CD14-positive monocyte (primary cell): ENCODE data around the gene PUSL1. TPM values are rescaled to one million over a fixed set of nuclear protein-coding genes. Genes with fewer than 3 reads are reported as not detected.

Source experiments
- DNase-seq, 3 donors: peaks; one replicate each; pipeline ENCODE4 v3.0.0-alpha.2; 2011 to 2022
- H2AFZ ChIP-seq: 2 replicates; pipeline ENCODE4 v1.6.0; 2012; ENCODE audit warnings: mild to moderate bottlenecking, low read depth, low read length, inconsistent platforms; ENCODE audit not compliant: insufficient read depth, poor library complexity, severe bottlenecking
- H3K27ac ChIP-seq, 2 donors: 1 replicate in 1 of 2; 2 replicates in 1 of 2; pipeline ENCODE4 v1.5.1; 2012 to 2013; ENCODE audit warnings: low read length in 2 of 2, control low read depth in 1 of 2, inconsistent platforms in 1 of 2, low read depth in 1 of 2, mild to moderate bottlenecking in 1 of 2
- H3K27me3 ChIP-seq, 2 donors: one replicate each; pipeline versions ENCODE4 v1.6.0 to v1.6.1; 2011 to 2013; ENCODE audit warnings: low read length in 2 of 2; ENCODE audit not compliant: control insufficient read depth in 2 of 2, insufficient read depth in 2 of 2
- H3K36me3 ChIP-seq, 2 donors: replicated peaks in 1 of 2; 1 replicate in 1 of 2; 2 replicates in 1 of 2; pipeline versions ENCODE4 v1.5.1 to v1.6.1; 2012 to 2013; ENCODE audit warnings: low read length in 2 of 2, control low read depth in 1 of 2, inconsistent platforms in 1 of 2, mild to moderate bottlenecking in 1 of 2; ENCODE audit not compliant: insufficient read depth in 2 of 2, control insufficient read depth in 1 of 2
- H3K4me1 ChIP-seq, 2 donors: 1 replicate in 1 of 2; 2 replicates in 1 of 2; pipeline versions ENCODE4 v1.5.1 to v1.6.1; 2012 to 2013; ENCODE audit warnings: low read length in 2 of 2, control low read depth in 1 of 2, inconsistent platforms in 1 of 2, mild to moderate bottlenecking in 1 of 2, moderate library complexity in 1 of 2; ENCODE audit not compliant: insufficient read depth in 2 of 2, control insufficient read depth in 1 of 2
- H3K4me2 ChIP-seq: replicated peaks from 2 replicates; pipeline ENCODE3; 2012; ENCODE audit warnings: low read length, moderate library complexity, mild to moderate bottlenecking; ENCODE audit not compliant: poor library complexity, severe bottlenecking; ENCODE audit errors: extremely low read depth
- H3K4me3 ChIP-seq, 3 experiments: fragments of 200-600 bp in 1 of 3; sonication (generic) in 1 of 3; replicated peaks in 1 of 3; 1 replicate in 2 of 3; 2 replicates in 1 of 3; pipeline ENCODE4 v1.5.1; 2011 to 2013; ENCODE audit warnings: low read length in 3 of 3, mild to moderate bottlenecking in 3 of 3, control low read depth in 2 of 3, low read depth in 2 of 3, inconsistent platforms in 1 of 3, moderate library complexity in 1 of 3
- H3K79me2 ChIP-seq: 2 replicates; pipeline ENCODE4 v1.6.0; 2012; ENCODE audit warnings: mild to moderate bottlenecking, control low read depth, inconsistent platforms, low read length, moderate library complexity; ENCODE audit not compliant: insufficient read depth
- H3K9ac ChIP-seq: 2 replicates; pipeline ENCODE4 v1.6.0; 2017; ENCODE audit warnings: low read length, mild to moderate bottlenecking; ENCODE audit not compliant: insufficient read depth, poor library complexity, severe bottlenecking
- H3K9me3 ChIP-seq, 2 donors: replicated peaks in 1 of 2; 1 replicate in 1 of 2; 2 replicates in 1 of 2; pipeline versions ENCODE4 v1.5.1 to v1.6.1; 2012 to 2013; ENCODE audit warnings: low read length in 2 of 2, control low read depth in 1 of 2; ENCODE audit not compliant: control insufficient read depth in 1 of 2, insufficient read depth in 1 of 2
- H4K20me1 ChIP-seq: 2 replicates; pipeline ENCODE4 v1.6.0; 2012; ENCODE audit warnings: mild to moderate bottlenecking, low read length, control low read depth, moderate library complexity; ENCODE audit not compliant: insufficient read depth
- H3K27ac Mint-ChIP-seq, 7 donors: one replicate each; pipeline ENCODE4 v1.8.0; 2020; ENCODE audit warnings: mild to moderate bottlenecking in 7 of 7, mixed read lengths in 7 of 7, moderate library complexity in 6 of 7, inconsistent platforms in 2 of 7
- H3K27me3 Mint-ChIP-seq, 3 donors: one replicate each; pipeline ENCODE4 v1.8.0; 2021 to 2022; ENCODE audit warnings: low read depth in 3 of 3, mild to moderate bottlenecking in 3 of 3, mixed read lengths in 3 of 3, moderate library complexity in 3 of 3, inconsistent platforms in 1 of 3
- H3K36me3 Mint-ChIP-seq, 2 donors: one replicate each; pipeline ENCODE4 v1.8.0; 2020; ENCODE audit warnings: mixed read lengths in 2 of 2, inconsistent platforms in 1 of 2, mild to moderate bottlenecking in 1 of 2
- H3K4me1 Mint-ChIP-seq: one replicate; pipeline ENCODE4 v1.8.0; 2020; ENCODE audit warnings: mild to moderate bottlenecking, mixed read lengths
- H3K4me3 Mint-ChIP-seq, 2 donors: one replicate each; pipeline ENCODE4 v1.8.0; 2020; ENCODE audit warnings: mild to moderate bottlenecking in 2 of 2, mixed read lengths in 2 of 2, moderate library complexity in 1 of 2
- H3K9me3 Mint-ChIP-seq, 7 donors: one replicate each; pipeline ENCODE4 v1.8.0; 2020 to 2022; ENCODE audit warnings: mixed read lengths in 7 of 7, mild to moderate bottlenecking in 6 of 7, moderate library complexity in 6 of 7, inconsistent platforms in 2 of 7
- WGBS: methylation state at CpG from one replicate; pipeline ENCODE4 v1.1.5; 2013; ENCODE audit warnings: missing lambda C conversion rate; ENCODE audit not compliant: insufficient coverage; 5-methylcytosine and 5-hydroxymethylcytosine counted together
- intact Hi-C, 2 donors: fragments of 100-400 bp; cut with micrococcal nuclease; formaldehyde crosslinking; loops; one replicate each; pipeline versions ENCODE4 v1.15.0 to v1.15.1; 2023
- polyA plus RNA-seq, 3 donors: library from polyadenylated mRNA; depleted of rRNA in 1 of 3; unstranded in 2 of 3; stranded (reverse) in 1 of 3; fragments of 300-500 nt in 2 of 3; fragments of >200 nt in 1 of 3; fragmentation: Illumina TruSeq in 2 of 3; gene quantifications; 1 replicate in 2 of 3; 2 replicates in 1 of 3; pipeline ENCODE4 v1.2.3, GENCODE V29; 2012 to 2021
- small RNA-seq: library from RNA; depleted of rRNA; stranded (forward); fragments of <200 nt; gene quantifications from one replicate; pipeline ENCODE3, GENCODE V24; 2012; ENCODE audit warnings: low read depth; ENCODE audit not compliant: insufficient read length
- TF ChIP-seq, protein P1 (sequence below): fragments of 200-600 bp; IDR thresholded peaks from one replicate; pipeline ENCODE4 v1.8.0; 2022; ENCODE audit warnings: antibody characterized with exemption, mild to moderate bottlenecking

PUSL1 gene
- polyA plus RNA-seq, 3 donors = 13.8 to 27.4 (median 14.8) TPM

DNA sequence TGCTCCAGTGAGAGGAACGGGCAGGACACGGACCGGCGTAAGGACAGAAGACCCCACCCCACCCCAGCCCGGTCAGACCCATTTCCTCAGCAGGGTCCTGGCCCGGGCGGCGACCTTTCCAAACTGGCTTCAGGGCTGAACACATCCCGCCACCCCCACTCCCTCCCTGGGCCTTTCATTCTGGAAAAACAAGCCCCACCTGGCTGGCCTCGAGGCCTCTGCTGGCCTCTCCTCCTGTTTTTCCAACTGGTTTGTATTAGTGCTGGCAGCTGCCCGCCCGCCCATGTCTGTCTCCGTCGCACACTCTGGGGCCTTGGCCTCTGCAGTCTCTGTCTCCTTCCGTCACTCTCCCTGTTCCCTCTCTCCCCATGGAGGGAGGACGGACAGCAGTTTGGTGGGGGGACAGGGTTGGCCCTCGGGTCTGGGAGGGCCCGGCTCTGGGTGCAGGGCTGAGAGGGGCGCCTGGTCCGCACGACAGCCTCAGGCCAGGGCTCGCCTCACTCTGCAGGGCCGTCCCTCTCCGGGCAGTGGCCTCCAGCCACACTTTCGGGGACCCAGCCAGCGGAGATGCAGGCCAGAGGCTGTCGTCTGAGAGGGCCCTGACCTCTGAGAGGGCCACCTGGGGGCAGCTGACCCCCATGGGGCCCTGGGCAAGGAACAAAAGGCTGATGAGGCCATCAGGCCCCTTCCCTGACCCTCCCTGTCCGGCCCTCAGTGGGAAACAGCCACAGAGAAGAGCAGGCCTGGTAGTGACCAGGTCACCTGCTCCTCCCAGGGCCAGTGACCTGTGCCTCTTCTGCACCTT is 51.5 kb downstream of the PUSL1 start:
- TF ChIP-seq, protein P1, sequence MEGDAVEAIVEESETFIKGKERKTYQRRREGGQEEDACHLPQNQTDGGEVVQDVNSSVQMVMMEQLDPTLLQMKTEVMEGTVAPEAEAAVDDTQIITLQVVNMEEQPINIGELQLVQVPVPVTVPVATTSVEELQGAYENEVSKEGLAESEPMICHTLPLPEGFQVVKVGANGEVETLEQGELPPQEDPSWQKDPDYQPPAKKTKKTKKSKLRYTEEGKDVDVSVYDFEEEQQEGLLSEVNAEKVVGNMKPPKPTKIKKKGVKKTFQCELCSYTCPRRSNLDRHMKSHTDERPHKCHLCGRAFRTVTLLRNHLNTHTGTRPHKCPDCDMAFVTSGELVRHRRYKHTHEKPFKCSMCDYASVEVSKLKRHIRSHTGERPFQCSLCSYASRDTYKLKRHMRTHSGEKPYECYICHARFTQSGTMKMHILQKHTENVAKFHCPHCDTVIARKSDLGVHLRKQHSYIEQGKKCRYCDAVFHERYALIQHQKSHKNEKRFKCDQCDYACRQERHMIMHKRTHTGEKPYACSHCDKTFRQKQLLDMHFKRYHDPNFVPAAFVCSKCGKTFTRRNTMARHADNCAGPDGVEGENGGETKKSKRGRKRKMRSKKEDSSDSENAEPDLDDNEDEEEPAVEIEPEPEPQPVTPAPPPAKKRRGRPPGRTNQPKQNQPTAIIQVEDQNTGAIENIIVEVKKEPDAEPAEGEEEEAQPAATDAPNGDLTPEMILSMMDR = no peak
- H3K9ac ChIP-seq = no peak overlapping the region
- Mint-ChIP-seq H3K27me3 (peaks cover 55 to 90% (median 65%) of the 10 kb centered on the region in 3 donors), H3K9me3 (peaks cover 0 to 5% (median 2%) of the 10 kb centered on the region in 7 donors), H3K36me3 (no peaks in the 10 kb centered on the region), H3K4me3 (peak overlapping the region in 1 of 2 donors; percentile 62), H3K27ac (no peak overlapping the region), H3K4me1 (peaks cover 5% of the 10 kb centered on the region)
- no peaks in the 10 kb centered on the region for H3K36me3 ChIP-seq
- H3K9me3 ChIP-seq = no peaks in the 10 kb centered on the region
- no peak for DNase-seq
- H3K27me3 ChIP-seq = peaks cover 0 to 58% of the 10 kb centered on the region in 2 donors
- H4K20me1 ChIP-seq = no peaks in the 10 kb centered on the region
- no peaks in the 10 kb centered on the region for H3K79me2 ChIP-seq
- H2AFZ ChIP-seq = no peak overlapping the region
- intact Hi-C loops = no loop called here
- H3K4me3 ChIP-seq = no peak overlapping the region
- no peak overlapping the region for H3K27ac ChIP-seq
- WGBS = 79% methylated on average over 20 of the region's 28 CpGs
- no peak overlapping the region for H3K4me2 ChIP-seq
- H3K4me1 ChIP-seq = no peaks in the 10 kb centered on the region

DNA sequence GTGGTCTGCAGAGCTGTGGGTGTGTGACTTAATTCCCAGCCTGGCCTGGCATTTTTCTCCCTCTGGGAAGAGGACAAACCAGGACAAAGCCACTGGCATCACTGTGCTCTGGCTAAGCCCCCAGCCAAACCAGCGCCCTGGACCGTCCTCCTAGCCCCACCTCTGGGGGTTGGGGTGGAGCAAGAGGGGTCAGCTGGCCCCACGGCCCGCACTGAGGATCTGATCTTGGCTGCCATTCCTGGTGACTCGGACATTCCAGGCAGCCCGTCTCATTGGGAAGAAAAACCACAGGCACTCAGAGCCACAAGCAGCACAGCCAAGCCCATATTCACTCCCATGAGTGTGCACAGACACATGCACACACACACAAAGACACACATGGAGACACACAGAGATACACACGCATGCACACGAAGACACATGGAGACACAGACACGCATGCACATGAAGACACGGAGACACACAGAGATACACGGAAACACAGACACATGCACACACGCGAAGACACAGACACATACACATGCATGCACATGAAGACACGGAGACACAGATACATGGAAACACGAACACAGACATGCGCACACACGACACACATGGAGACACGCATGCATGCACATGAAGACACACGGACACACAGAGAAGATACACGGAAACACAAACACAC is 52.2 kb downstream of the PUSL1 start:
- Histone ChIP-seq H3K79me2 (no peaks in the 10 kb centered on the region), H2AFZ (no peak overlapping the region), H3K4me2 (no peak overlapping the region), H3K36me3 (no peaks in the 10 kb centered on the region), H4K20me1 (no peaks in the 10 kb centered on the region), H3K27ac (no peak overlapping the region), H3K9me3 (no peaks in the 10 kb centered on the region), H3K9ac (no peak overlapping the region), H3K4me3 (no peak overlapping the region), H3K4me1 (no peaks in the 10 kb centered on the region), H3K27me3 (peaks cover 0 to 58% of the 10 kb centered on the region in 2 donors)
- H3K9me3 Mint-ChIP-seq = peaks cover 0 to 5% (median 2%) of the 10 kb centered on the region in 7 donors
- H3K27ac Mint-ChIP-seq = no peak overlapping the region
- 81% methylated on average over 19 of the region's 20 CpGs for WGBS
- peaks cover 5% of the 10 kb centered on the region for H3K4me1 Mint-ChIP-seq
- TF ChIP-seq, protein P1 = no peak
- H3K4me3 Mint-ChIP-seq = peak overlapping the region in 1 of 2 donors; percentile 54
- intact Hi-C loops = no loop called here
- H3K27me3 Mint-ChIP-seq = peaks cover 55 to 84% (median 65%) of the 10 kb centered on the region in 3 donors
- H3K36me3 Mint-ChIP-seq = no peaks in the 10 kb centered on the region
- no peak for DNase-seq

Small RNA genes lying within 50 kb of the gene (small RNA-seq; reads per million reads assigned to genes)
- gene MIR6726 = not detected

Other genes with a start within 250 kb of the PUSL1 start
- not detected for gene RNF223, start 234.3 kb upstream of the PUSL1 start, polyA plus RNA-seq
- 10 to 100 TPM in 1 of 3 donors, 1 to 10 TPM in 2; 3.0 to 18.8 (median 3.3) TPM for gene C1orf159, start 192.5 kb upstream of the PUSL1 start, polyA plus RNA-seq
- gene TTLL10, start 134.7 kb upstream of the PUSL1 start, polyA plus RNA-seq = under 1 TPM in 1 of 3 donors, not detected in 2; 0.06 TPM
- not detected for gene TNFRSF18, start 102.0 kb upstream of the PUSL1 start, polyA plus RNA-seq
- under 1 TPM in 1 of 3 donors, not detected in 2; 0.05 TPM for gene TNFRSF4, start 94.4 kb upstream of the PUSL1 start, polyA plus RNA-seq
- gene SDF4, start 76.6 kb upstream of the PUSL1 start, polyA plus RNA-seq = 10 to 100 TPM; 81.7 to 98.9 (median 89.0) TPM
- 1 to 10 TPM; 1.9 to 8.8 (median 7.2) TPM for gene B3GALT6, start 76.4 kb upstream of the PUSL1 start, polyA plus RNA-seq
- gene C1QTNF12, start 61.9 kb upstream of the PUSL1 start, polyA plus RNA-seq = 1 to 10 TPM in 1 of 3 donors, not detected in 2; 1.1 TPM
- gene UBE2J2, start 34.7 kb upstream of the PUSL1 start, polyA plus RNA-seq = 10 to 100 TPM; 36.5 to 83.2 (median 72.1) TPM
- gene SCNN1D, start 28.2 kb upstream of the PUSL1 start, polyA plus RNA-seq = 1 to 10 TPM in 1 of 3 donors, not detected in 2; 6.0 TPM
- gene ACAP3, start 667 bp upstream of the PUSL1 start, polyA plus RNA-seq = 100 to 1,000 TPM in 1 of 3 donors, 1 to 10 TPM in 2; 3.5 to 132 (median 4.0) TPM
- gene INTS11, start 16.1 kb downstream of the PUSL1 start, polyA plus RNA-seq = 100 to 1,000 TPM in 1 of 3 donors, 10 to 100 TPM in 2; 46.2 to 154 (median 49.6) TPM
- 1 to 10 TPM; 6.4 to 7.7 (median 7.4) TPM for gene CPTP, start 16.2 kb downstream of the PUSL1 start, polyA plus RNA-seq
- gene TAS1R3, start 22.7 kb downstream of the PUSL1 start, polyA plus RNA-seq = under 1 TPM in 1 of 3 donors, not detected in 2; 0.45 TPM
- gene DVL1, start 40.8 kb downstream of the PUSL1 start, polyA plus RNA-seq = 10 to 100 TPM in 1 of 3 donors, under 1 TPM in 2; 0.41 to 29.8 (median 0.55) TPM
- not detected for gene MXRA8, start 50.0 kb downstream of the PUSL1 start, polyA plus RNA-seq
- gene AURKAIP1, start 66.6 kb downstream of the PUSL1 start, polyA plus RNA-seq = 100 to 1,000 TPM in 2 of 3 donors, 10 to 100 TPM in 1; 59.1 to 160 (median 134) TPM
- gene CCNL2, start 90.7 kb downstream of the PUSL1 start, polyA plus RNA-seq = 100 to 1,000 TPM in 1 of 3 donors, 10 to 100 TPM in 1, 1 to 10 TPM in 1; 8.6 to 178 (median 10.4) TPM
- 100 to 1,000 TPM in 2 of 3 donors, 10 to 100 TPM in 1; 84.3 to 186 (median 156) TPM for gene MRPL20, start 98.7 kb downstream of the PUSL1 start, polyA plus RNA-seq
- under 1 TPM in 1 of 3 donors, not detected in 2; 0.04 TPM for gene ANKRD65, start 112.7 kb downstream of the PUSL1 start, polyA plus RNA-seq
- not detected for gene VWA1, start 127.1 kb downstream of the PUSL1 start, polyA plus RNA-seq
- not detected for gene ATAD3C, start 141.1 kb downstream of the PUSL1 start, polyA plus RNA-seq
- 10 to 100 TPM in 1 of 3 donors, 1 to 10 TPM in 2; 2.3 to 23.3 (median 2.3) TPM for gene ATAD3B, start 163.2 kb downstream of the PUSL1 start, polyA plus RNA-seq
- 10 to 100 TPM in 1 of 3 donors, 1 to 10 TPM in 2; 4.1 to 14.0 (median 6.4) TPM for gene ATAD3A, start 203.6 kb downstream of the PUSL1 start, polyA plus RNA-seq
- gene TMEM240, start 232.0 kb downstream of the PUSL1 start, polyA plus RNA-seq = not detected